SU-DHL-6 (cell line): ENCODE measurements around the gene GTF3C2.

ENCODE experiments used
- H2AFZ ChIP-seq: fragments of 200-600 bp; sonication (generic); 2 replicates; pipeline ENCODE4 v1.6.1; 2014; ENCODE audit warnings: low read depth, mild to moderate bottlenecking, moderate library complexity, mixed read lengths, antibody characterized with exemption, low read length; ENCODE audit not compliant: severe bottlenecking
- H3F3A ChIP-seq: fragments of 200-600 bp; shearing (Covaris generic); 2 replicates; pipeline ENCODE4 v1.6.0; 2016; ENCODE audit warnings: antibody characterized with exemption, mild to moderate bottlenecking; ENCODE audit not compliant: insufficient read depth
- H3K27ac ChIP-seq: fragments of 200-600 bp; sonication (generic); 2 replicates; pipeline ENCODE4 v1.5.1; 2016; ENCODE audit warnings: low read depth, mild to moderate bottlenecking, low read length, moderate library complexity, mixed read lengths
- H3K27me3 ChIP-seq: fragments of 200-600 bp; sonication (generic), shearing (Covaris generic); 2 replicates; pipeline ENCODE4 v1.6.0; 2014; ENCODE audit warnings: mild to moderate bottlenecking, low read length
- H3K36me3 ChIP-seq: fragments of 200-600 bp; sonication (generic); 2 replicates; pipeline ENCODE4 v1.6.1; 2014; ENCODE audit warnings: mild to moderate bottlenecking, low read length, mixed read lengths
- H3K4me2 ChIP-seq: fragments of 300-600, 200-600 bp; shearing (Covaris generic), sonication (generic); 2 replicates; pipeline ENCODE4 v1.6.0; 2014; ENCODE audit warnings: low read length, low read depth, mild to moderate bottlenecking; ENCODE audit not compliant: poor library complexity, severe bottlenecking
- H3K4me3 ChIP-seq: fragments of 200-600 bp; sonication (generic); 2 replicates; pipeline ENCODE4 v1.5.1; 2014; ENCODE audit warnings: antibody characterized with exemption, low read length, mild to moderate bottlenecking, mixed read lengths; ENCODE audit not compliant: insufficient read depth, poor library complexity, severe bottlenecking
- H3K79me2 ChIP-seq: fragments of 200-600 bp; sonication (generic); 2 replicates; pipeline ENCODE4 v1.6.1; 2014; ENCODE audit warnings: mild to moderate bottlenecking, low read length, moderate library complexity; ENCODE audit not compliant: insufficient read depth
- H3K9ac ChIP-seq: fragments of 200-600 bp; sonication (generic); 2 replicates; pipeline ENCODE4 v1.7.0; 2014; ENCODE audit warnings: mild to moderate bottlenecking, low read length
- H3K9me2 ChIP-seq: fragments of 200-600 bp; sonication (generic); replicated peaks from 2 replicates; pipeline ENCODE4 v1.6.1; 2014; ENCODE audit warnings: low read length; ENCODE audit not compliant: insufficient read depth
- H3K9me3 ChIP-seq: fragments of 200-600 bp; sonication (generic); 2 replicates; pipeline ENCODE4 v1.6.1; 2014; ENCODE audit warnings: low read length, mixed read lengths; ENCODE audit not compliant: insufficient read depth
- H4K20me1 ChIP-seq: fragments of 200-600 bp; sonication (generic); 2 replicates; pipeline ENCODE4 v1.6.1; 2014; ENCODE audit warnings: low read depth, mild to moderate bottlenecking, antibody characterized with exemption, low read length, moderate library complexity, mixed read lengths
- CTCF ChIP-seq: fragments of 200-600 bp; sonication (generic); IDR thresholded peaks from one replicate; pipeline ENCODE4 v1.5.1; 2017; ENCODE audit warnings: antibody characterized with exemption, mild to moderate bottlenecking, low read length, moderate library complexity; ENCODE audit not compliant: insufficient read depth, poor library complexity, severe bottlenecking
- EZH2phosphoT487 ChIP-seq: fragments of 200-600 bp; sonication (generic), shearing (Covaris generic); conservative IDR thresholded peaks from 2 replicates; pipeline ENCODE4 v1.6.1; 2018; ENCODE audit warnings: mild to moderate bottlenecking, antibody characterized with exemption, low read length, moderate library complexity, mixed read lengths

Gene GTF3C2

GRCh38 chr2:27356382-27357181 is at the start of gene GTF3C2:
GTF3C2 (minus strand) TSS chr2:27356764; CDS start chr2:27343554, 13,210 bp downstream.
- Histone ChIP-seq H3K4me3 (peak within 1 kb of the TSS; percentile 87), H3K9me3 (no peaks in the 10 kb centered on the region)
- TF ChIP-seq EZH2phosphoT487, result no peak
- TF ChIP-seq CTCF, result no peak

GRCh38 chr2:27400348-27401135 is 44.0 kb upstream of the GTF3C2 start:
- no peak overlapping the region for H2AFZ ChIP-seq
- no peak overlapping the region for H3K4me2 ChIP-seq
- H3K9ac ChIP-seq, result no peak overlapping the region
- H3K9me3 ChIP-seq, result no peaks in the 10 kb centered on the region
- H3K9me2 ChIP-seq, result no peaks in the 10 kb centered on the region
- peaks cover 100% of the 10 kb centered on the region for H3K79me2 ChIP-seq
- H3K4me3 ChIP-seq, result no peak overlapping the region
- peaks cover 34% of the 10 kb centered on the region; the same call in 1 of the 2 replicates for H4K20me1 ChIP-seq
- TF ChIP-seq EZH2phosphoT487 (no peak), CTCF (no peak)
- no peaks in the 10 kb centered on the region for H3K27me3 ChIP-seq
- H3K27ac ChIP-seq, result no peak overlapping the region
- H3K36me3 ChIP-seq, result peaks cover 6% of the 10 kb centered on the region; the same call in 1 of the 2 replicates
- peaks cover 7% of the 10 kb centered on the region; the same call in 1 of the 2 replicates for H3F3A ChIP-seq

More at GRCh38 chr2:27356382-27357181, at the start of gene GTF3C2:
- H3K79me2 ChIP-seq, result peaks cover 68% of the 10 kb centered on the region
- no peaks in the 10 kb centered on the region for H4K20me1 ChIP-seq
- H3K27ac ChIP-seq, result peak within 1 kb of the TSS; percentile 80
- H3F3A ChIP-seq, result no peaks in the 10 kb centered on the region
- H3K9me2 ChIP-seq, result no peaks in the 10 kb centered on the region
- no peaks in the 10 kb centered on the region for H3K36me3 ChIP-seq
- H2AFZ ChIP-seq, result peak within 1 kb of the TSS; percentile 78
- H3K4me2 ChIP-seq, result peak within 1 kb of the TSS; percentile 70
- peak within 1 kb of the TSS; percentile 98 for H3K9ac ChIP-seq
- no peaks in the 10 kb centered on the region for H3K27me3 ChIP-seq

- Histone ChIP-seq H4K20me1 (peaks cover 34% of the 10 kb centered on the region; the same call in 1 of the 2 replicates), H3K27ac (no peak overlapping the region), H2AFZ (no peak overlapping the region), H3K36me3 (peaks cover 6% of the 10 kb centered on the region; the same call in 1 of the 2 replicates), H3K27me3 (no peaks in the 10 kb centered on the region), H3K9me3 (no peaks in the 10 kb centered on the region), H3K4me2 (no peak overlapping the region), H3K4me3 (no peak overlapping the region), H3K9ac (no peak overlapping the region), H3K79me2 (peaks cover 100% of the 10 kb centered on the region), H3F3A (peaks cover 7% of the 10 kb centered on the region; the same call in 1 of the 2 replicates), H3K9me2 (no peaks in the 10 kb centered on the region)
- TF ChIP-seq CTCF (no peak), EZH2phosphoT487 (no peak)
Measured at GRCh38 chr2:27398962-27399361, 42.4 kb upstream of the GTF3C2 start.
